ENCODE data around the gene ARID1B. TPM values are rescaled to one million over a fixed set of nuclear protein-coding genes. Genes with fewer than 3 reads are reported as not detected.

Gene ARID1B
- total and polyA plus RNA-seq, 11 donors = 15.3 to 76.1 (median 40.7) TPM

GRCh38 chr6:156911581-156911980 is 134.4 kb downstream of the ARID1B start:
- intact Hi-C loops (cut with DNase I) = no loop called here
- no peaks in the 10 kb centered on the region for H3K9me3 ChIP-seq
- H3K36me3 ChIP-seq = no peaks in the 10 kb centered on the region
- no peak for DNase-seq
- ATAC-seq = no peak
- no peaks in the 10 kb centered on the region for H3K27me3 ChIP-seq
- H3K27ac ChIP-seq = no peak overlapping the region
- 70 to 81% (median 79%) methylated on average over 2 of the region's 2 CpGs for WGBS, 4 donors
- H3K4me3 ChIP-seq = no peak overlapping the region
- TF ChIP-seq, protein P1, sequence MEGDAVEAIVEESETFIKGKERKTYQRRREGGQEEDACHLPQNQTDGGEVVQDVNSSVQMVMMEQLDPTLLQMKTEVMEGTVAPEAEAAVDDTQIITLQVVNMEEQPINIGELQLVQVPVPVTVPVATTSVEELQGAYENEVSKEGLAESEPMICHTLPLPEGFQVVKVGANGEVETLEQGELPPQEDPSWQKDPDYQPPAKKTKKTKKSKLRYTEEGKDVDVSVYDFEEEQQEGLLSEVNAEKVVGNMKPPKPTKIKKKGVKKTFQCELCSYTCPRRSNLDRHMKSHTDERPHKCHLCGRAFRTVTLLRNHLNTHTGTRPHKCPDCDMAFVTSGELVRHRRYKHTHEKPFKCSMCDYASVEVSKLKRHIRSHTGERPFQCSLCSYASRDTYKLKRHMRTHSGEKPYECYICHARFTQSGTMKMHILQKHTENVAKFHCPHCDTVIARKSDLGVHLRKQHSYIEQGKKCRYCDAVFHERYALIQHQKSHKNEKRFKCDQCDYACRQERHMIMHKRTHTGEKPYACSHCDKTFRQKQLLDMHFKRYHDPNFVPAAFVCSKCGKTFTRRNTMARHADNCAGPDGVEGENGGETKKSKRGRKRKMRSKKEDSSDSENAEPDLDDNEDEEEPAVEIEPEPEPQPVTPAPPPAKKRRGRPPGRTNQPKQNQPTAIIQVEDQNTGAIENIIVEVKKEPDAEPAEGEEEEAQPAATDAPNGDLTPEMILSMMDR (IDR thresholded peaks at IDR 0.05) = no peak
- TF ChIP-seq POLR2A (IDR thresholded peaks at IDR 0.05) = no peak
- H3K4me1 ChIP-seq = peaks cover 0 to 31% (median 14%) of the 10 kb centered on the region in 12 donors

DNA sequence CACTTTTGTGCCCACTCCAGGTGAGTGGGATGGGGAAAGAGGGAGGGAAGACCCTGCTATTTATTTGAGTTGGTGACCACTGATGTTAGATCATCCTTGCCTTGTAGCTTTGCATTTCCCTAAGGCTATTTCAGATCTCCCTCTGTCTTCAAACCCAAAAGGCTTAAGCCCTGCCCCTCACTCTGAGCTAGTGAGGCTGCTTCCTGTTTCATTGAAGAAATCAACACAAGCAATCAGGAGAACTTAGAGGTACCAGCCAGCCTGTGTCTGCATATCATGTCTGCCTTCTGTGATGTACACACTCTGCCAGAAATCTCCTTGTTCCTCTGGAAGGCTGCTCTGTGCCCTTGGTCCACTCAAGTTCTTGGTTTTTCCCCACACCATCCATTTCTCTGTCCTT is 135.3 kb downstream of the ARID1B start:
- no peaks in the 10 kb centered on the region for H3K9me3 ChIP-seq
- intact Hi-C loops (cut with DNase I) = no loop called here
- no peak overlapping the region for H3K4me3 ChIP-seq
- peaks cover 0 to 40% (median 21%) of the 10 kb centered on the region in 12 donors for H3K4me1 ChIP-seq
- DNase-seq (no peak), ATAC-seq (no peak)
- H3K36me3 ChIP-seq = no peaks in the 10 kb centered on the region
- TF ChIP-seq, protein P1 (IDR thresholded peaks at IDR 0.05) = no peak
- TF ChIP-seq POLR2A (IDR thresholded peaks at IDR 0.05) = no peak
- H3K27me3 ChIP-seq = no peaks in the 10 kb centered on the region
- no peak overlapping the region for H3K27ac ChIP-seq

DNA sequence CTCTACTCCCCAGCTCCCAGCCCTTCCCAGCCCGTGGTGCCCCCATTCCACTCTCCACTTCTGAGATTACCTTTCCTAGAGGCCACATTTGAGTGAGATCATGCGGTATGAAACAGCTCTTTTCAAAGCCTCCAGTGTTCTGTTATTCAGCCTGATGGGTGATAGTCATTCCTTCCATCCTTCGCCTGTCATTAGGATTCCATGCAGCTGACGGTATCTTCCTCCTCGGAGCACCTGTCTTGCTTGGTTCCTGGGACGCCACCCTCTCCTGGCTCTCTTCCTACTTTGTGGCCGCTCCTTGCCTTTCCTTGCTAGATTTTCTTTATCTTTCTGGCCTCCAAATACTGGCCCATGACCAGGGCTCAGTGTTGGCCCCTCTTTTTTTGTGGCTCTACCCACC is 137.0 kb downstream of the ARID1B start:
- Histone ChIP-seq H3K27me3 (no peaks in the 10 kb centered on the region), H3K27ac (no peak overlapping the region), H3K9me3 (no peaks in the 10 kb centered on the region), H3K4me3 (no peak overlapping the region), H3K4me1 (peaks cover 0 to 51% (median 33%) of the 10 kb centered on the region in 12 donors), H3K36me3 (no peaks in the 10 kb centered on the region)
- intact Hi-C loops (cut with DNase I) = no loop called here
- TF ChIP-seq, protein P1 (IDR thresholded peaks at IDR 0.05) = no peak
- no peak for TF ChIP-seq POLR2A (IDR thresholded peaks at IDR 0.05)
- ATAC-seq (no peak), DNase-seq (no peak)
- WGBS, 4 donors = 85 to 95% (median 94%) methylated on average over 7 of the region's 7 CpGs

DNA sequence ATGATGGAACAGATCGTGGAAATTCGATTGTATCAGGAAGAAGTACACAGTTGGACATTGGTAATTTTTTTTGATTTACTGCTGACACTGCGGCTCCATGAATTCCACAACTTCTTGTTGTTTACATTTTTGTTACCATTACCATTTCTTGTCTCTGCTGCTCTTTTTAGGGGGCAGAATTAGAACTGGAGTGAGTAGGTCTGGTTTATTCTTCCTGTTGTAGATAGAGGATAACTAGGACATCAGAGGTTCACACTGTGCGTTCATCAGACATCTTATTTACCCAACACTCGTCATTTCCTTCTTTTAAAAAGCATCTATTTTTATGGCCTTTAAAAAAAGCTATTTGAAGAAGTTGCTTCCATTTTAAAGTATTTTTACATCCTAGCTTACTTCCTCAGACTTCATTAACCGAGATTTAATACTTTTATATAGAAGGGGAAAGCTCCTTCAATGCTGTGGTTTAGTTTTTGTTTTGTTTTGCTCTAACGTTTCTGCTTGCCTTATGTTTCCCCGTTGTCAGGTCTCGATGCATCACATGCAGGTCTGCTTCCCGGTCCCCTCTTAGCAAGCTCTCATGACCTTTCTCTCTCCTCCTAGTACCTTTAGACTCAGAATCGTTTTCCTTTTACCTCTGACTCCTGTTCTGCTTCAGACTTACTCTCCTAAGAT is 139.1 kb downstream of the ARID1B start:
- no peak for TF ChIP-seq POLR2A (IDR thresholded peaks at IDR 0.05)
- TF ChIP-seq, protein P1 (IDR thresholded peaks at IDR 0.05) = no peak
- H3K4me1 ChIP-seq = peaks cover 0 to 53% (median 33%) of the 10 kb centered on the region in 12 donors
- no peak for ATAC-seq
- WGBS, 4 donors = 51 to 55% (median 52%) methylated on average over 11 of the region's 11 CpGs
- no peaks in the 10 kb centered on the region for H3K9me3 ChIP-seq
- peak overlapping the region in 4 of 12 donors; percentile 1 to 37 (median 20) for H3K27ac ChIP-seq
- H3K4me3 ChIP-seq = peak overlapping the region in 1 of 12 donors; percentile 18
- H3K36me3 ChIP-seq = no peaks in the 10 kb centered on the region
- H3K27me3 ChIP-seq = no peaks in the 10 kb centered on the region
- DNase-seq = no peak
- intact Hi-C loops (cut with DNase I) = no loop called here
